GM21825 (cell line): ENCODE data around the gene CDC5L.

Source experiments
- ATAC-seq: cut with Tn5 transposase; IDR thresholded peaks from one replicate; pipeline ENCODE4 v1.9.1; 2021; ENCODE audit warnings: mild to moderate bottlenecking, moderate library complexity; ENCODE audit not compliant: unreplicated experiment

Gene CDC5L

DNA sequence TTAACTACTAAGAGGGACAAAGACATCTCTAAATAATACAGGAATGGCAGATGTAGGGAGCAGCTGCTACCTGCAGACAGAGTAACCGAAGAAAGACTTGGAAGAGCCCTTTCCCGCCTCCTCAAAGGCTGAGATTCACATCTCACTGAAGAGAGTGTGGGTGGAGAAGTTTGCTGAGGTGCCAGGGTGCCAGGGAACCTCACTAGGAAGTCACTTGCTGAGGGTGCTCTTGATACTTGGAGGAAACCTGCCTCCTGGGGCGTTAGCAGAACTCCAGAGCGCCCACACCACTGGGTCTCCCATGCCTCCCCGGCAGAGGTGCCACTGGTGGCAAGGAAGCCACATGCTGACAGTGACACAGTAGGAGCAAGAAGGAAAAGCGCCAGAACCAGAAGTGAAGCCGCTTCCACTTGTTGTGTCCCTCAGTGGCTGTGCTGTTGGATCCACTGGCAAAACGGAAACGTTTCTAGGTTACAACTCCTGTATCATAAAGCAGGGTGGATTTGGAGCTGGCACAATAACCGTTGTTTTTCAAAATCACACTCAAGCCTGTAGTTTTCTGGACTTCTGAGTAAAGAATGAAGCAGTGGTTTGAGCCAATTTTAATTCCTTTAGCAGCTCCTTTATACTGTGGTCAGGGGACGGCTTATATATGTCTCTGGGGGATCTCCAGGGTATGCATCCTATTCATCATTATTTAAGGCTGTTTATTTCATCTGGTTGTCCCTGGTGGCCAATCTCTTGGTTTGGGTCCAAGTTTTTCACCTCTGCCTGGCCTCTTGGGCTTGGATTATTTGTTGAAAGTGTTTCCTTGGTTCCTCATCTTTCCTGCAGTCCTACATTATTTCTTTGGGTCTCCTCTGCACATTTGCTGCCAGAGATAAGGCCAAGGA, 64.5 kb downstream of the CDC5L start:
- ATAC-seq, result no peak

- no peak for ATAC-seq
Observed at GRCh38 chr6:44452725-44453124, 65.2 kb downstream of the CDC5L start.

DNA sequence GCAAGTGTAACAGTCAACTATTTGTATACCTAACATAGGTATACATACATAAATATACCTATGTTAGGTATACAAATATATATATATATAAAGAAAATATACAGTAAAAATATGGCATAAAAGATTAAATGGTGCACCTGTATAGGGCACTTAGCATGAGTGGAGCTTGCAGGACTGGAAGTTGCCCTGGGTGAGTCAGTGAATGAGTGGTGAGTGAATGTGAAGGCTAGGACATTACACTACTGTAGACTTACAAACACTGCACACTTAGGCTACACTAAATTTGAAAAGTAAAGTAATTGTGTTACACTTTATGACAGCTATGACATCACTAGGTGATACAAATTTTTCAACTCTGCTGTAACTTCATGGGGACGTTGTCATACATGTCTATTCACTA, 65.6 kb downstream of the CDC5L start:
- ATAC-seq, result no peak

GRCh38 chr6:44454198-44454597, 66.7 kb downstream of the CDC5L start:
- ATAC-seq, result no peak

DNA sequence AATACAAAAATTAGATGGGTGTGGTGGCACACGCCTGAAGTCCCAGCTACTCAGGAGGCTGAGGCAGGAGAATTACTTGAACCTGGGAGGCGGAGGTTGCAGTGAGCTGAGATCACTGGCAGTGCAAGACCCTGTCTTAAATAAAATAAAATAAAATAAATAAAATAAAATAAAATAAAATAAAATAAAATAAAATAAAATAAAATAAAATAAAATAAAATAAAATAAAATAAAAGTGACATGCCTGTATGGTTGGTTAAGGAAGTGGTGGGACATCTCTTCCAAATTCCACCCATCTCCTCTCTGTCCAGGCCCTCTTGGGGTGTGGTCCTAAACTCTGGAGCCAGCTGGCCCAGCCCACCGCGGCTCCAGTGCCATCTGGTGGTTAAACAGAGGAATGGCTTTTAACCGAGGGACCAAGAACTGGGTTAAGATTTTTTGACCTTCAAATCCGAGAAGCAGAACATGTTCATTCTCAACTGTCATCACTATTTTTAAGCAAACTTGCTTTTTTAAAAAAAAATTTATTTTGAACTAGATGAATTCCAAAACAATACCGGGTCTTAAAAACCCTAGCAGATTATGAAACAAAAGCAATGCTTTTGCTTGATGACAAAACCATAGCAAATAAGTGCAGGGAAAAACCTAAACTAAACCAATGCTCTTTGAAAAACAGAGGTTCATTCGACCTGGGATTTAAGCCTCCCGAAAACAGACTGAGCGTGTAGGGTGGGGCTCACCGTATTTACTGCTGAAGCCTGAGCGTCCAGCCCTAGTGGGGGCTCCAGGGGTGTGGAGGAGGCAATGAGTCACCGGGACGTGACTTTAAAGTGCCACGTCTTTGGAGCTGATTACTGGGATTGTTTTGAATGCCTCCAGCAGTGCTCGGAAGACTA, 68.8 kb downstream of the CDC5L start:
- ATAC-seq, result no peak

DNA sequence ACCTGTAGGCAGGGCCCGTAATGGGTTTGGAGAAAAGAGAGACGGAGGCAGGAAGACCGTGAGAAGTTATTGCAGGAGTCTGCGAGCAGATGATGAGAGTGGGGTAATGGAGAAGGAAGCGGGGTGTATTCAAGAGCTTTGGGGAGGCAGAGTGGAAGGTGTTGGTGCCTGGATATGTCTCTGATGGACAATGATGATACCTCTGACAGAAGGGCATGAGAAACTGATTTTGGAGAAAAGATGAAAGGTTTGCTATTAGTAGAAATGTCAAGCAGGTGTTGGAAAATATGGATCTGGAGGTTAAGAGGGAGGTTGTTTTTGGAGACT, 69.4 kb downstream of the CDC5L start:
- no peak for ATAC-seq

- no peak for ATAC-seq
Observed at GRCh38 chr6:44457596-44457995, 70.1 kb downstream of the CDC5L start.

GRCh38 chr6:44458551-44458950, 71.0 kb downstream of the CDC5L start:
- no peak for ATAC-seq

DNA sequence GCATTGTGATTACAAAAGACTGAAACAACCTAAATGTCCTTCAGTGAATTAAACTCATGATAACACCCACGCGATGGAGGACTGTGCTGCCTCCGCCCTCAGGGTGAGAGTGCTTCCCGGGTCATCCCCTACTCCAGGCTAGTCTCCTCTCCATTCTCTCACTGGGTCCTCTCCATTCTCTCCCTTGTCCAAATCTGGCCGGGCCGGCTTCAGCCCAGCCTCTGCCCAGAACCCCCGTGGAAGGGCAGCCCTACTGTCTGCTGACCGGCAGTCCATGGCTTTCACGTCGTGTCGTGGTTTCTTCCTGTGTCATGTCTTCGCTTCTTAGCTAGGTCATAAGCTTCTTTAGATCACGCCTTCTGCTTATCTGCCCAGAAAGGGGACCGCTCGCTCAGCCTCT, 74.8 kb downstream of the CDC5L start:
- ATAC-seq, result no peak

DNA sequence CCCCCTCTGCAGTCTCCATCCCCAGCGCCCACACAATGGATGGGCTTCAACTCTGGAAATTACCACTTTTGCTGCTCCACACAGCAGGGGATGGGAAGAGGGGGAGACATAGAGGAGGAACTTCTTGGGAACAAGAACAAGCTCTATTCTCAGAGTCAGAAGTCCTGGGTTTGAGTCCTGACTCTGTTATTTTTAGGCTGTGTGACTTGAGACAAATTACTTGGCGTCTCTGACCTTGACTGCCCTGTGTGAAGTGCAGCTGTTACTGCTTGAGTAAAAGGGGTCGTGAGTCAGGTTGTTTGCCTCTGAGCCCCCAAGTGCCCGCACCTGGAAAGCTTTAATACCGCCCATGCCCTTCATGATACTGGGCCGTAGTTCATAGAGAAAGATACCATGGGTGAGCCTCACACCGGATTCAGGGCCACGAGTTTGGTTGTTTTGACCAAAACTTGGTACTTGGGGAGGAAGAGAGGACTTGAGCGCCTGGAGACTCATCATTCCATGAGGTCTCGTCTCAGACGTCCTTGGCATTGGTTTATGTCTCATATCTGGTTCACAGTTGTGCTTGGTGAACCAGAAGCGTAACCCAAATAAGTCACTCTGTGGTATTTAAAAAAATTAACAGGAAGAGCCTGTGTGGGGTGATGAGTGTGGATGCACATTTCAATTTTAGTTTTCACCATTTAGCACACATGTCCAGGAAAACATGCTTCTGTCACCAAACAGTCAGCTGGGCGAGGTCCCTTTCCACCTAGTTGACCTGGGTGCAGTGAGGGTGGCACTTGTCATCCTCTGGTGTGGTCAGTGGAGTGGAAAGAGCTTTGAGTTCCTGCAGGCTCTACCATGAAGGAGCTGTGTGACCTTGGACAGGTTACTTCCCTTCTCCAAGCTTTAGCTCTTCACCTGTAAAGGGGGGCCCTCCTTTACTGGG, 75.6 kb downstream of the CDC5L start:
- no peak for ATAC-seq

GRCh38 chr6:44463728-44464450, 76.4 kb downstream of the CDC5L start:
- no peak for ATAC-seq

- no peak for ATAC-seq
Observed at GRCh38 chr6:44464527-44465310, 77.2 kb downstream of the CDC5L start.

DNA sequence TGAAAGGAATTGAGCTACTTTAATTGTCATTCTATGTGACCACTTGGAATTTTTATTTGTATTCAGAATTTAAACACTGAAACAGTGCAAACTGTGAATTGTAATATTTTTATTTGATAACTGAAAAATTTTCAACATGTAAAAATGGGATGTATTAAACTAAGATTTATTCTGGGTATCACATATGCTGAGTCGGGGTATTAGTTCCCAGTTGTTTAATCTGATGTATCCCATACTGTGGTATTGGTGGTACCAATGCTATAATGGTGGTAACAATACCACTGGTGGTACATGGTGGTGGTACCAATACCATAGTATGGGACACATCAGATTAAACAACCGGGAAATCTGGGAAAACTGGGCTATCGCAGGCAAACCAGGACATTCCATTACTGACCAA, 79.4 kb downstream of the CDC5L start:
- ATAC-seq, result no peak

GRCh38 chr6:44468835-44469234, 81.3 kb downstream of the CDC5L start:
- no peak for ATAC-seq

GRCh38 chr6:44470115-44470464, 82.6 kb downstream of the CDC5L start:
- no peak for ATAC-seq

- ATAC-seq, result no peak
Observed at GRCh38 chr6:44470746-44471145, 83.2 kb downstream of the CDC5L start.

GRCh38 chr6:44471271-44471981, 83.9 kb downstream of the CDC5L start:
- ATAC-seq, result no peak

- no peak for ATAC-seq
Observed at GRCh38 chr6:44472250-44472945, 84.9 kb downstream of the CDC5L start.
